ENCODE results near the gene MYO5B. TPM values are rescaled to one million over a fixed set of nuclear protein-coding genes. Genes with fewer than 3 reads are reported as not detected.
A peak's percentile ranks its signal among the peaks of the same experiment; 100 is the strongest.

MYO5B gene
- total and polyA plus RNA-seq, 2 donors (not counting 1 experiment from before 2014, with no cell fraction given), result 0.30 to 1.7 TPM

GRCh38 chr18:49899657-49900330 is 295.2 kb downstream of the MYO5B start:
- Histone ChIP-seq H3K4me1 (ENCODE audit: control insufficient read depth in 2 of 2, insufficient read depth in 2 of 2, low read length in 2 of 2) (no peaks in the 10 kb centered on the region), H3K4me2 (replicated peaks; ENCODE audit: low read depth, low read length, poor library complexity, severe bottlenecking) (no peak overlapping the region), H3K79me2 (ENCODE audit: control insufficient read depth, insufficient read depth, low read length) (no peaks in the 10 kb centered on the region), H3K27me3 (replicated peaks in 1 of 4; ENCODE audit: control extremely low read depth in 1 of 4, control insufficient read depth in 3 of 4, insufficient read depth in 4 of 4, low read length in 3 of 4) (peaks cover 0 to 5% (median 0%) of the 10 kb centered on the region in 4 experiments), H3K27ac (ENCODE audit: low read length in 2 of 2) (no peak overlapping the region), H4K20me1 (ENCODE audit: control insufficient read depth, insufficient read depth, low read length, poor library complexity, severe bottlenecking) (no peaks in the 10 kb centered on the region), H3K4me3 (ENCODE audit: control extremely low read depth in 1 of 5, extremely low read depth in 1 of 5, insufficient read depth in 1 of 5, low read depth in 2 of 5, low read length in 4 of 5) (no peak overlapping the region), H3K36me3 (replicated peaks in 1 of 2; ENCODE audit: control extremely low read depth in 1 of 2, control insufficient read depth in 1 of 2, extremely low read depth in 1 of 2, insufficient read depth in 2 of 2, low read length in 1 of 2) (no peaks in the 10 kb centered on the region), H3K9me3 (ENCODE audit: control extremely low read depth in 1 of 3, control insufficient read depth in 2 of 3, insufficient read depth in 1 of 3, low read length in 2 of 3) (no peaks in the 10 kb centered on the region), H3K9ac (ENCODE audit: low read length) (no peak overlapping the region), H2AFZ (ENCODE audit: insufficient read depth, low read depth, low read length, poor library complexity, severe bottlenecking) (no peak overlapping the region)
- POLR2A ChIA-PET, result no interaction called here
- TF ChIP-seq CTCF (IDR thresholded peaks at IDR 0.05), result no peak
- no peak for TF ChIP-seq EZH2 (IDR thresholded peaks at IDR 0.05; ENCODE audit: borderline replicate concordance, insufficient read depth, low read depth, low read length, poor library complexity, severe bottlenecking)
- intact Hi-C loops (cut with micrococcal nuclease), result no loop called here
- WGBS (ENCODE audit: insufficient coverage), result 69% methylated on average over 2 of the region's 5 CpGs
- peaks cover 11% of the 10 kb centered on the region for H3K27me3 Mint-ChIP-seq
- H3K27ac Mint-ChIP-seq, result no peak overlapping the region
- DNase-seq, result no peak
- ATAC-seq (ENCODE audit: low read depth), result no peak
- H3K4me1 Mint-ChIP-seq, result no peaks in the 10 kb centered on the region
- no peaks in the 10 kb centered on the region for H3K9me3 Mint-ChIP-seq (ENCODE audit: insufficient read depth)
- CTCF ChIA-PET, result no interaction called here
- H3K4me3 Mint-ChIP-seq, result no peak overlapping the region

GRCh38 chr18:49898421-49898820 is 296.5 kb downstream of the MYO5B start:
- no peak for ATAC-seq (ENCODE audit: low read depth)
- Histone ChIP-seq H3K79me2 (ENCODE audit: control insufficient read depth, insufficient read depth, low read length) (no peaks in the 10 kb centered on the region), H3K4me1 (ENCODE audit: control insufficient read depth in 2 of 2, insufficient read depth in 2 of 2, low read length in 2 of 2) (no peaks in the 10 kb centered on the region), H3K36me3 (replicated peaks in 1 of 2; ENCODE audit: control extremely low read depth in 1 of 2, control insufficient read depth in 1 of 2, extremely low read depth in 1 of 2, insufficient read depth in 2 of 2, low read length in 1 of 2) (no peaks in the 10 kb centered on the region), H2AFZ (ENCODE audit: insufficient read depth, low read depth, low read length, poor library complexity, severe bottlenecking) (no peak overlapping the region), H3K4me3 (ENCODE audit: control extremely low read depth in 1 of 5, extremely low read depth in 1 of 5, insufficient read depth in 1 of 5, low read depth in 2 of 5, low read length in 4 of 5) (no peak overlapping the region), H3K27me3 (replicated peaks in 1 of 4; ENCODE audit: control extremely low read depth in 1 of 4, control insufficient read depth in 3 of 4, insufficient read depth in 4 of 4, low read length in 3 of 4) (peaks cover 0 to 3% (median 0%) of the 10 kb centered on the region in 4 experiments), H3K9me3 (ENCODE audit: control extremely low read depth in 1 of 3, control insufficient read depth in 2 of 3, insufficient read depth in 1 of 3, low read length in 2 of 3) (no peaks in the 10 kb centered on the region), H3K4me2 (replicated peaks; ENCODE audit: low read depth, low read length, poor library complexity, severe bottlenecking) (no peak overlapping the region), H4K20me1 (ENCODE audit: control insufficient read depth, insufficient read depth, low read length, poor library complexity, severe bottlenecking) (no peaks in the 10 kb centered on the region), H3K27ac (ENCODE audit: low read length in 2 of 2) (no peak overlapping the region), H3K9ac (ENCODE audit: low read length) (no peak overlapping the region)
- Mint-ChIP-seq H3K9me3 (ENCODE audit: insufficient read depth) (no peaks in the 10 kb centered on the region), H3K27ac (no peak overlapping the region), H3K4me3 (no peak overlapping the region), H3K27me3 (peaks cover 11% of the 10 kb centered on the region), H3K4me1 (no peaks in the 10 kb centered on the region)
- WGBS (ENCODE audit: insufficient coverage), result no CpG with 5 or more reads among the region's 7 CpGs
- ChIA-PET POLR2A (no interaction called here), CTCF (no interaction called here)
- DNase-seq, result peak; percentile 31
- TF ChIP-seq EZH2 (IDR thresholded peaks at IDR 0.05; ENCODE audit: borderline replicate concordance, insufficient read depth, low read depth, low read length, poor library complexity, severe bottlenecking), result no peak
- intact Hi-C loops (cut with micrococcal nuclease), result no loop called here

Data from B cell (primary cell).